K562 (cell line): ENCODE results near the gene EGLN1. TPM values are rescaled to one million over a fixed set of nuclear protein-coding genes. Genes with fewer than 3 reads are reported as not detected.

Experiments used
- ATAC-seq: fragments of 200-7000 bp; cut with Tn5 transposase; 3 replicates; pipeline ENCODE4 v1.9.1; 2020; ENCODE audit warnings: moderate library complexity
- BruUV-seq: library from RNA; stranded (reverse); fragments of 400-500 nt; replicated peaks from 2 replicates; lab custom pipeline; 2021; lab: Mats Ljungman, UMichigan
- CTCF ChIA-PET: fragments of 300-600 bp; formaldehyde crosslinking; extraction: SDS; loops from one replicate; lab custom pipeline; 2021; ENCODE audit warnings: low intra/inter-chr PET ratio; lab: Yijun Ruan, JAX
- POLR2A ChIA-PET: fragments of 300-600, 350-650 bp; sonication (Branson Sonifier 250); formaldehyde crosslinking; extraction: SDS; loops from one replicate; lab custom pipeline; 2021; ENCODE audit warnings: antibody characterized with exemption, inconsistent platforms; lab: Yijun Ruan, JAX
- DNase-seq, 4 experiments: peaks; one replicate each; pipeline versions ENCODE4 v3.0.0 to v3.0.0-alpha.2; 2011 to 2018; ENCODE audit warnings: low spot score in 3 of 4, mixed read lengths in 3 of 4; ENCODE audit errors: extremely low read depth in 1 of 4
- FAIRE-seq: peaks from 2 replicates; lab custom pipeline; 2011; peaks lifted over from hg19 to GRCh38; lab: Jason Lieb, UNC
- H2AFZ ChIP-seq: 2 replicates; pipeline ENCODE4 v1.6.0; 2011; ENCODE audit warnings: low read depth, low read length, control low read depth, inconsistent platforms
- H3K27ac ChIP-seq: fragments of 200-600 bp; 3 replicates; pipeline ENCODE4 v1.8.0; 2011; ENCODE audit warnings: low read depth, mild to moderate bottlenecking, control low read depth, inconsistent platforms, low read length, moderate library complexity, mixed read lengths; ENCODE audit errors: extremely low read depth
- H3K27me3 ChIP-seq, 2 experiments: fragments of 300-600 bp in 1 of 2; 2 replicates in 1 of 2; 3 replicates in 1 of 2; pipeline versions ENCODE4 v1.6.0 to v1.8.0; 2011; ENCODE audit warnings: inconsistent platforms in 2 of 2, low read length in 2 of 2, mild to moderate bottlenecking in 1 of 2, mixed read lengths in 1 of 2, moderate library complexity in 1 of 2; ENCODE audit not compliant: control insufficient read depth in 2 of 2, insufficient read depth in 2 of 2
- H3K36me3 ChIP-seq: fragments of 300-600 bp; 3 replicates; pipeline ENCODE4 v1.8.0; 2011; ENCODE audit warnings: mild to moderate bottlenecking, low read length, inconsistent platforms; ENCODE audit not compliant: control insufficient read depth, insufficient read depth
- H3K4me1 ChIP-seq, 2 experiments: fragments of 200-600 bp in 1 of 2; replicated peaks in 1 of 2; 2 replicates in 1 of 2; 3 replicates in 1 of 2; pipeline versions ENCODE4 v1.5.1 to v1.8.0; 2011; ENCODE audit warnings: inconsistent platforms in 2 of 2, low read length in 2 of 2, mild to moderate bottlenecking in 1 of 2, mixed read lengths in 1 of 2, moderate library complexity in 1 of 2; ENCODE audit not compliant: control insufficient read depth in 2 of 2, insufficient read depth in 2 of 2
- H3K4me2 ChIP-seq: 2 replicates; pipeline ENCODE4 v1.6.1; 2011; ENCODE audit warnings: low read length, control low read depth, inconsistent platforms, mixed read lengths; ENCODE audit not compliant: insufficient read depth
- H3K4me3 ChIP-seq: fragments of 200-600 bp; sonication (generic), shearing (Covaris generic); 2 replicates; pipeline ENCODE4 v1.5.1; 2016; ENCODE audit warnings: control low read depth, inconsistent platforms
- H3K79me2 ChIP-seq: fragments of 200-600 bp; 3 replicates; pipeline ENCODE4 v1.8.0; 2011; ENCODE audit warnings: low read length, inconsistent platforms; ENCODE audit not compliant: control insufficient read depth, insufficient read depth
- H3K9ac ChIP-seq, 2 experiments: 2 replicates each; pipeline versions ENCODE4 v1.6.0 to v1.6.1; 2011; ENCODE audit warnings: low read depth in 2 of 2, low read length in 2 of 2, control low read depth in 1 of 2, inconsistent platforms in 1 of 2, mild to moderate bottlenecking in 1 of 2, mixed read lengths in 1 of 2; ENCODE audit not compliant: insufficient read depth in 1 of 2
- H3K9me1 ChIP-seq: one replicate; pipeline ENCODE4 v1.6.0; 2011; ENCODE audit warnings: inconsistent platforms, mild to moderate bottlenecking, low read length, moderate library complexity; ENCODE audit not compliant: control insufficient read depth, insufficient read depth
- H3K9me3 ChIP-seq: replicated peaks from 2 replicates; pipeline ENCODE4 v1.5.1; 2011; ENCODE audit warnings: low read depth, low read length, inconsistent platforms; ENCODE audit not compliant: control insufficient read depth, insufficient read depth
- H4K20me1 ChIP-seq: replicated peaks from 2 replicates; pipeline ENCODE4 v1.6.1; 2011; ENCODE audit warnings: low read length, inconsistent platforms, mixed read lengths; ENCODE audit not compliant: control insufficient read depth, insufficient read depth
- BACH1 ChIP-seq: fragments of 200-800 bp; sonication (Bioruptor generic); IDR thresholded peaks from 2 replicates; pipeline ENCODE4 v1.6.1; 2016; ENCODE audit warnings: missing genetic modification characterization, missing compliant biosample characterization
- BRD4 ChIP-seq: fragments of 200-600 bp; sonication (generic); IDR thresholded peaks from 2 replicates; pipeline ENCODE4 v1.6.1; 2017; ENCODE audit warnings: inconsistent platforms
- CLOCK ChIP-seq: fragments of 250-450 bp; sonication (Bioruptor Pico); IDR thresholded peaks from 2 replicates; pipeline ENCODE4 v1.4.0; 2020; ENCODE audit warnings: mild to moderate bottlenecking, moderate library complexity, borderline replicate concordance
- ETS2 ChIP-seq: IDR thresholded peaks from 2 replicates; pipeline ENCODE4 v1.6.1; 2016; ENCODE audit warnings: borderline replicate concordance, missing genetic modification characterization, mild to moderate bottlenecking, moderate library complexity, missing compliant biosample characterization; ENCODE audit not compliant: poor library complexity, severe bottlenecking
- HDAC1 ChIP-seq, 2 experiments: fragments of 450-650 bp; IDR thresholded peaks; 2 replicates each; pipeline ENCODE4 v1.6.1; 2016 to 2017; ENCODE audit warnings: inconsistent platforms in 1 of 2, mild to moderate bottlenecking in 1 of 2, moderate library complexity in 1 of 2
- IRF2 ChIP-seq: sonication (generic); formaldehyde crosslinking; IDR thresholded peaks from 2 replicates; pipeline ENCODE4 v1.8.1; 2022; ENCODE audit warnings: mild to moderate bottlenecking, missing genetic modification reagents
- LARP7 ChIP-seq: fragments of 450-650 bp; IDR thresholded peaks from 2 replicates; pipeline ENCODE4 v1.6.1; 2016
- MED1 ChIP-seq: sonication (generic); formaldehyde crosslinking; IDR thresholded peaks from 2 replicates; pipeline ENCODE4 v1.8.1; 2023; ENCODE audit warnings: missing genetic modification reagents, borderline replicate concordance
- NELFE ChIP-seq: IDR thresholded peaks from 2 replicates; pipeline ENCODE4 v1.6.1; 2011; ENCODE audit warnings: mild to moderate bottlenecking; ENCODE audit not compliant: insufficient read depth, insufficient read length
- NR1H2 ChIP-seq: sonication (generic); formaldehyde crosslinking; IDR thresholded peaks from 2 replicates; pipeline ENCODE4 v1.4.0; 2020; ENCODE audit warnings: mild to moderate bottlenecking, missing genetic modification reagents
- NR2F6 ChIP-seq: fragments of 450-650 bp; formaldehyde crosslinking; IDR thresholded peaks from 2 replicates; pipeline ENCODE4 v1.4.0; 2020; ENCODE audit warnings: mild to moderate bottlenecking
- PRMT5 ChIP-seq: sonication (generic); formaldehyde crosslinking; IDR thresholded peaks from 2 replicates; pipeline ENCODE4 v1.5.0; 2020; ENCODE audit warnings: missing genetic modification reagents
- SMAD4 ChIP-seq: fragments of 250-450 bp; sonication (Bioruptor Pico); conservative IDR thresholded peaks from 2 replicates; pipeline ENCODE4 v1.8.0; 2021; ENCODE audit warnings: inconsistent platforms, mild to moderate bottlenecking, moderate library complexity
- SNAPC5 ChIP-seq: fragments of 250-450 bp; sonication (Bioruptor Pico); IDR thresholded peaks from 2 replicates; pipeline ENCODE4 v1.8.0; 2021; ENCODE audit warnings: moderate library complexity, mild to moderate bottlenecking, inconsistent platforms
- SP1 ChIP-seq: sonication (generic); formaldehyde crosslinking; IDR thresholded peaks from 2 replicates; pipeline ENCODE4 v1.8.1; 2022; ENCODE audit warnings: mild to moderate bottlenecking, missing genetic modification reagents
- TAF9B ChIP-seq: fragments of 450-650 bp; IDR thresholded peaks from 2 replicates; pipeline ENCODE4 v1.6.1; 2018; ENCODE audit warnings: mild to moderate bottlenecking; ENCODE audit not compliant: partially characterized antibody
- U2AF2 ChIP-seq: fragments of 200-400 bp; formaldehyde crosslinking; optimal IDR thresholded peaks from 2 replicates; pipeline ENCODE3; 2017; ENCODE audit warnings: low read depth, mild to moderate bottlenecking, low read length
- YBX1 ChIP-seq: fragments of 450-650 bp; IDR thresholded peaks from 2 replicates; pipeline ENCODE4 v1.7.1; 2016; ENCODE audit warnings: mild to moderate bottlenecking
- ZFX ChIP-seq: sonication (generic); formaldehyde crosslinking; IDR thresholded peaks from 2 replicates; pipeline ENCODE4 v1.8.0; 2022; ENCODE audit warnings: mild to moderate bottlenecking, missing genetic modification reagents, moderate library complexity
- ZNF212 ChIP-seq: fragments of 450-650 bp; formaldehyde crosslinking; IDR thresholded peaks from 2 replicates; pipeline ENCODE4 v1.4.0; 2020; ENCODE audit warnings: mild to moderate bottlenecking
- WGBS: fragments of 100-300 bp; shearing (Covaris generic); methylation state at CpG from one replicate; pipeline ENCODE4 v1.1.6; 2016; ENCODE audit warnings: low coverage, mixed read lengths; ENCODE audit not compliant: insufficient coverage; ENCODE audit errors: missing lambda C conversion rate; 5-methylcytosine and 5-hydroxymethylcytosine counted together
- in situ Hi-C: fragments of 300-500 bp; cut with MboI; formaldehyde crosslinking; loops from 4 replicates; pipeline ENCODE4 v1.15.0; 2018; ENCODE audit warnings: inconsistent platforms, mixed read lengths
- intact Hi-C: fragments of 100-400 bp; cut with micrococcal nuclease; formaldehyde crosslinking; loops from 2 replicates; pipeline ENCODE4 v1.14.2; 2022
- polyA plus RNA-seq, 8 experiments: library from polyadenylated mRNA; depleted of rRNA in 4 of 8; stranded (reverse) in 5 of 8; unstranded in 3 of 8; fragments of >200 nt; fragmentation: Nextera tagmentation in 2 of 8; fragmentation: Illumina TruSeq in 1 of 8; extraction: Ambion mirVana in 2 of 8; extraction: Trizol in 1 of 8; gene quantifications; 2 replicates each; pipeline versions ENCODE4 v1.2.1 to v1.2.3, GENCODE V29; 2011 to 2014; ENCODE audit warnings: inconsistent platforms in 1 of 8, missing spikeins in 1 of 8
- total RNA-seq, 7 experiments: library from RNA; depleted of rRNA in 6 of 7; stranded (reverse); fragments of >200 nt in 6 of 7; fragmentation: Illumina TruSeq in 2 of 7; extraction: Trizol in 2 of 7; gene quantifications; 2 replicates each; pipeline versions ENCODE4 v1.2.1 to v1.2.3, GENCODE V29; 2011 to 2021; ENCODE audit warnings: low replicate concordance in 1 of 7
- TF ChIP-seq, protein P1 (sequence below): sonication (generic); formaldehyde crosslinking; IDR thresholded peaks from 2 replicates; pipeline ENCODE4 v1.8.1; 2023; ENCODE audit warnings: mild to moderate bottlenecking, missing genetic modification reagents, moderate library complexity

The EGLN1 gene
- total and polyA plus RNA-seq, 9 of the 15 experiments (the other 6 are each of a cell fraction or from before 2014, with no cell fraction given), result 5.2 to 54.3 (median 24.6) TPM

DNA sequence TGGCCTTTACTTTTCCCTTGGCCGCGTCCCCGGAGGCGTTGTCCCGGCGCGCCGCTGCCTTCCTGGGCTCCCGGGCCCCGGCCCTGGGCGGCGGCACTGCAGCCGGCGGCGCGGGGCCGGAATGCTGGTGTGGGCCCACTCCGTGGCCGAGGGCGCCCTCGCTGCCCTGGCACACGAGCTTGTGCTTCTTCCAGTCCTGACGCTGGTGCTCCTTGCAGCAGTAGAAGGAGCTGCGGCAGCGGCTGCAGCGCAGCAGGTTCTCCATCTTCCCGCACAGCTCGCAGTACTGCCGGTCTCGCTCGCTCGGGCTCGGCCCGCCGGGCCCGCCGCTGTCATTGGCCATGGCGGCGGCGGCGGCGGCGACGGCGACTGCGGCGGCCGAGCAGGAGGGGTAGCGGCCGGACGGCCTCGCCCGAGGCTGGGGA, 529 bp downstream of the EGLN1 start:
- H3K79me2 ChIP-seq, result peaks cover 51% of the 10 kb centered on the region
- no TSS peak for BruUV-seq
- TF ChIP-seq NR1H2 (CRISPR knock-in tag), result 0 out of 2 replicates have a peak, but pooled peaks have one; percentile 67
- no peak for TF ChIP-seq MED1
- peak; percentile 36; the same call in 1 of the 2 replicates for TF ChIP-seq ZFX
- TF ChIP-seq SP1 (CRISPR knock-in tag), result 0 out of 2 replicates have a peak, but pooled peaks have one; percentile 42
- TF ChIP-seq PRMT5 (CRISPR knock-in tag), result no peak
- no peak for TF ChIP-seq NR2F6 (CRISPR knock-in tag)
- TF ChIP-seq CLOCK (CRISPR knock-in tag), result no peak
- no peak for TF ChIP-seq ZNF212 (CRISPR knock-in tag)
- no peak for TF ChIP-seq U2AF2
- TF ChIP-seq SMAD4 (CRISPR knock-in tag), result peak; percentile 5; the same call in 1 of the 2 replicates
- no peak for TF ChIP-seq BACH1 (tag)
- peak; percentile 47 for TF ChIP-seq ETS2 (tag)
- no peak for TF ChIP-seq TAF9B
- TF ChIP-seq BRD4, result no peak
- no peak for TF ChIP-seq LARP7
- no peak for TF ChIP-seq NELFE
- TF ChIP-seq SNAPC5 (CRISPR knock-in tag), result no peak
- TF ChIP-seq HDAC1 (IDR thresholded peaks at IDR 0.05), result no peak
- TF ChIP-seq IRF2 (CRISPR knock-in tag), result no peak
- TF ChIP-seq, protein P1, sequence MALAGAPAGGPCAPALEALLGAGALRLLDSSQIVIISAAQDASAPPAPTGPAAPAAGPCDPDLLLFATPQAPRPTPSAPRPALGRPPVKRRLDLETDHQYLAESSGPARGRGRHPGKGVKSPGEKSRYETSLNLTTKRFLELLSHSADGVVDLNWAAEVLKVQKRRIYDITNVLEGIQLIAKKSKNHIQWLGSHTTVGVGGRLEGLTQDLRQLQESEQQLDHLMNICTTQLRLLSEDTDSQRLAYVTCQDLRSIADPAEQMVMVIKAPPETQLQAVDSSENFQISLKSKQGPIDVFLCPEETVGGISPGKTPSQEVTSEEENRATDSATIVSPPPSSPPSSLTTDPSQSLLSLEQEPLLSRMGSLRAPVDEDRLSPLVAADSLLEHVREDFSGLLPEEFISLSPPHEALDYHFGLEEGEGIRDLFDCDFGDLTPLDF (CRISPR knock-in tag), result 0 out of 2 replicates have a peak, but pooled peaks have one; percentile 23
- TF ChIP-seq YBX1, result no peak

More for the DNA sequence above, 529 bp downstream of the EGLN1 start:
- H3K4me1 ChIP-seq, result peaks cover 19 to 26% of the 10 kb centered on the region in 2 experiments
- peaks cover 22% of the 10 kb centered on the region; the same call in 2 of the 3 replicates for H3K36me3 ChIP-seq
- WGBS, result under 1% methylated on average over 52 of the region's 53 CpGs
- ChIA-PET POLR2A (interaction anchor here (1.1 to 3.3 kb wide), 9 partner anchors 8 to 109 kb away, joined by 3 to 18 read pairs (median 4); no protein-coding TSS in a partner anchor), CTCF (no interaction called here)
- FAIRE-seq, result no peak
- H3K4me2 ChIP-seq, result peak overlapping the region; percentile 93; the same call in 1 of the 2 replicates
- no peaks in the 10 kb centered on the region for H3K27me3 ChIP-seq
- no peaks in the 10 kb centered on the region for H3K9me1 ChIP-seq
- H3K9ac ChIP-seq, result peak overlapping the region; percentile 76 to 98; a peak in 3 of 4 replicates
- H3K4me3 ChIP-seq, result peak overlapping the region; percentile 62
- H4K20me1 ChIP-seq, result peaks cover 32% of the 10 kb centered on the region
- peak in 3 of 4 experiments; percentile 39 to 44 (median 39) for DNase-seq
- H2AFZ ChIP-seq, result peak overlapping the region; percentile 81
- intact Hi-C loops (loop anchor here (2.0 to 5.0 kb wide), 4 partner anchors 71 to 181 kb away; partner anchors contain the start of genes GNPAT and TSNAX), in situ Hi-C loops (no loop called here)
- H3K27ac ChIP-seq, result peak overlapping the region; percentile 75
- H3K9me3 ChIP-seq, result no peaks in the 10 kb centered on the region
- ATAC-seq, result peak; percentile 47
